ENCODE measurements around the gene DHRSX. TPM values are rescaled to one million over a fixed set of nuclear protein-coding genes. Genes with fewer than 3 reads are reported as not detected.

The DHRSX gene
- total and polyA plus RNA-seq, 10 of the 15 experiments (the other 5 are each of a cell fraction or from before 2014, with no cell fraction given): 1.7 to 39.5 (median 16.5) TPM

DNA sequence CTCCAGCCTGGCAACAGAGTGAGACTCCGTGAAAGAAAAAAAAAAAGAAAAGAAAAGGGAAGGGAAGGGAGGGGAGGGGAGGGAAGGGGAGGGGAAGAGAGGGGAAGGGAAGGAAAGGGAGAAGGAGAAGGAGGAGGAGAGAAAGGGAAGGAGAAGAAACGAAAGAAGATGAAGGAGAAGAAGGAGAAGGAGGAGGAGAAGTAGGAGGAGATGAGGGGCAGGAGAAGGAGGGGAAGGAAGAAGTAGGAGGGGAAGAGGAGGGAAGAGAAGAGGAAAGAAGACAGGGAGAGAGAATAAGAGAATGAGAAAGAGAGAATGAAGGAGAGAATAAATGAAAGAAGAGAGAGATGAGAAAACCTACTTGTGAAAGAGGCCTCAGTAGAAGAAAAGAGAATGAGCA is 170.3 kb downstream of the DHRSX start:
- Histone ChIP-seq H4K20me1 (ENCODE audit: control insufficient read depth, insufficient read depth) (no peaks in the 10 kb centered on the region), H3K27me3 (replicated peaks in 1 of 2; ENCODE audit: control insufficient read depth in 2 of 2, insufficient read depth in 2 of 2, low read length in 1 of 2) (no peaks in the 10 kb centered on the region), H3K4me3 (no peak overlapping the region), H3K27ac (ENCODE audit: control insufficient read depth, insufficient read depth) (no peak overlapping the region), H3K4me2 (ENCODE audit: control insufficient read depth, insufficient read depth) (no peak overlapping the region), H3K4me1 (ENCODE audit: control insufficient read depth, insufficient read depth, low read length) (no peaks in the 10 kb centered on the region), H3K79me2 (ENCODE audit: control insufficient read depth, insufficient read depth, low read length) (no peaks in the 10 kb centered on the region), H3K36me3 (ENCODE audit: control insufficient read depth in 2 of 2, insufficient read depth in 2 of 2, low read length in 1 of 2) (no peaks in the 10 kb centered on the region), H3K9ac (ENCODE audit: control insufficient read depth, insufficient read depth, low read length) (no peak overlapping the region), H2AFZ (ENCODE audit: control insufficient read depth, low read depth, low read length) (no peak overlapping the region), H3K9me3 (replicated peaks; ENCODE audit: control insufficient read depth, insufficient read depth, low read length) (peaks cover 5% of the 10 kb centered on the region; the same call in 2 of the 3 replicates)
- intact Hi-C loops (cut with micrococcal nuclease; ENCODE audit: unreplicated experiment): no loop called here
- ChIA-PET SMC1A (ENCODE audit: uncharacterized antibody, unreplicated experiment) (no interaction called here), RAD21 (ENCODE audit: unreplicated experiment) (no interaction called here), CTCF (no interaction called here), POLR2A (no interaction called here)
- WGBS (ENCODE audit: insufficient coverage, insufficient replicate concordance, low lambda C conversion rate, missing lambda C conversion rate): no CpG with 5 or more reads among the region's 2 CpGs
- DNase-seq (ENCODE audit: low read depth, low spot score) (no peak), FAIRE-seq (no peak), ATAC-seq (no peak)
- no TSS peak for BruUV-seq (replicated peaks)
- in situ Hi-C loops (cut with MboI): no loop called here
- TF ChIP-seq TARDBP (IDR thresholded peaks at IDR 0.05; ENCODE audit: borderline replicate concordance) (no peak), KLF5 (IDR thresholded peaks at IDR 0.05; ENCODE audit: partially characterized antibody) (no peak), SP1 (IDR thresholded peaks at IDR 0.05; ENCODE audit: low read depth, low read length) (no peak), MTA2 (IDR thresholded peaks at IDR 0.05; ENCODE audit: low read depth) (no peak), EGR1 (IDR thresholded peaks at IDR 0.05; ENCODE audit: borderline replicate concordance in 1 of 2, low read depth in 2 of 2, low read length in 2 of 2) (no peak), NKRF (conservative IDR thresholded peaks at IDR 0.05) (no peak), STAT1 (conservative IDR thresholded peaks at IDR 0.05) (no peak), NFYB (IDR thresholded peaks at IDR 0.05; ENCODE audit: insufficient read depth, low read depth, low read length) (no peak), RELB (IDR thresholded peaks at IDR 0.05; ENCODE audit: low read depth) (no peak), YBX1 (IDR thresholded peaks at IDR 0.05) (no peak), CHD1 (IDR thresholded peaks at IDR 0.05; ENCODE audit: low read depth, low read length) (no peak), ZBED1 (IDR thresholded peaks at IDR 0.05; ENCODE audit: borderline replicate concordance) (no peak), BCL11A (IDR thresholded peaks at IDR 0.05; ENCODE audit: low read depth, low read length) (no peak), HDAC6 (IDR thresholded peaks at IDR 0.05; ENCODE audit: unreplicated experiment) (no peak), MLLT1 (IDR thresholded peaks at IDR 0.05) (no peak), MEF2B (IDR thresholded peaks at IDR 0.05; ENCODE audit: partially characterized antibody, poor library complexity, severe bottlenecking) (no peak)
- TF ChIP-seq, protein P1, sequence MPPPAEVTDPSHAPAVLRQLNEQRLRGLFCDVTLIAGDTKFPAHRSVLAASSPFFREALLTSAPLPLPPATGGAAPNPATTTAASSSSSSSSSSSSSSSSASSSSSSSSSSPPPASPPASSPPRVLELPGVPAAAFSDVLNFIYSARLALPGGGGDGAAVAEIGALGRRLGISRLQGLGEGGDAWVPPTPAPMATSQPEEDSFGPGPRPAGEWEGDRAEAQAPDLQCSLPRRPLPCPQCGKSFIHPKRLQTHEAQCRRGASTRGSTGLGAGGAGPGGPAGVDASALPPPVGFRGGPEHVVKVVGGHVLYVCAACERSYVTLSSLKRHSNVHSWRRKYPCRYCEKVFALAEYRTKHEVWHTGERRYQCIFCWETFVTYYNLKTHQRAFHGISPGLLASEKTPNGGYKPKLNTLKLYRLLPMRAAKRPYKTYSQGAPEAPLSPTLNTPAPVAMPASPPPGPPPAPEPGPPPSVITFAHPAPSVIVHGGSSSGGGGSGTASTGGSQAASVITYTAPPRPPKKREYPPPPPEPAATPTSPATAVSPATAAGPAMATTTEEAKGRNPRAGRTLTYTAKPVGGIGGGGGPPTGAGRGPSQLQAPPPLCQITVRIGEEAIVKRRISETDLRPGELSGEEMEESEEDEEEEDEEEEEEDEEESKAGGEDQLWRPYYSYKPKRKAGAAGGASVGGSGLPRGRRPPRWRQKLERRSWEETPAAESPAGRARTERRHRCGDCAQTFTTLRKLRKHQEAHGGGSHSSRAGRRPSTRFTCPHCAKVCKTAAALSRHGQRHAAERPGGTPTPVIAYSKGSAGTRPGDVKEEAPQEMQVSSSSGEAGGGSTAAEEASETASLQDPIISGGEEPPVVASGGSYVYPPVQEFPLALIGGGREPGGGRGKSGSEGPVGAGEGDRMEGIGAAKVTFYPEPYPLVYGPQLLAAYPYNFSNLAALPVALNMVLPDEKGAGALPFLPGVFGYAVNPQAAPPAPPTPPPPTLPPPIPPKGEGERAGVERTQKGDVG (CRISPR knock-in tag; IDR thresholded peaks at IDR 0.05): no peak
- TF ChIP-seq, protein P2, sequence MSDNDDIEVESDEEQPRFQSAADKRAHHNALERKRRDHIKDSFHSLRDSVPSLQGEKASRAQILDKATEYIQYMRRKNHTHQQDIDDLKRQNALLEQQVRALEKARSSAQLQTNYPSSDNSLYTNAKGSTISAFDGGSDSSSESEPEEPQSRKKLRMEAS (IDR thresholded peaks at IDR 0.05; ENCODE audit: low read depth, low read length): no peak
